ENCODE results near the gene HPCA. TPM values are rescaled to one million over a fixed set of nuclear protein-coding genes. Genes with fewer than 3 reads are reported as not detected.

The HPCA gene
- total and polyA plus RNA-seq, 2 of the 8 experiments (the other 6 are each of a cell fraction or from before 2014, with no cell fraction given) = 0.70 to 1.4 TPM

DNA sequence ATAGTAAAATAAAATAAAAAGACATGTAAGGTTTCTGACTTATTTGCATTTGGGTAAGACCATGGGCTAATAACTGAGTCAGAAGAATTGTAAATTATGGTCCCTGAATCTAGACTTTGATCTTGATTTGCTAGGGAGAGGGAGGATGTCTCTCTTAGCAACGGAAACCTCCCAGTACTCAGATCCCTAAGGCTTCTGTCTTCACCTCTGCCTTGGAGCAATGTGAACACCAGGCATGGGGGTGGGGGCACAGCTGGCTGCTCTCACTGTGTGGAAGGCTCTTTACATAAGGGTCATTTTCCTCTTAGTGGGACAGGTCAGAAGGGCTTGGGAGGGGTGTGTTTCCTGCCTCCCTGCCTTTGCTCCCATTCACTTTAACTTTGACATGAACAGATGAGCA, 31.9 kb downstream of the HPCA start:
- Histone ChIP-seq H2BK120ac (replicated peaks; ENCODE audit: low read depth, low read length) (no peak overlapping the region), H3K4ac (replicated peaks; ENCODE audit: insufficient read length, low read depth, low read length) (no peak overlapping the region), H2BK20ac (ENCODE audit: low read length) (no peak overlapping the region), H3K14ac (ENCODE audit: insufficient read length) (no peak overlapping the region), H3K23ac (ENCODE audit: insufficient read length) (no peak overlapping the region), H2BK12ac (ENCODE audit: low read depth, low read length) (no peak overlapping the region), H4K91ac (replicated peaks; ENCODE audit: insufficient read length, low read length) (no peak overlapping the region), H3K18ac (ENCODE audit: extremely low read depth, low read length) (no peak overlapping the region), H2BK15ac (ENCODE audit: low read length) (no peak overlapping the region), H3K9ac (replicated peaks in 1 of 4; ENCODE audit: extremely low read depth in 1 of 4, low read depth in 3 of 4, low read length in 3 of 4) (no peak overlapping the region), H3K56ac (replicated peaks; ENCODE audit: insufficient read length, low read depth, low read length) (no peak overlapping the region), H3K27ac (ENCODE audit: low read depth, low read length) (no peak overlapping the region), H4K5ac (ENCODE audit: insufficient read length, low read depth, low read length) (no peak overlapping the region), H3K4me2 (ENCODE audit: insufficient read depth in 1 of 2, low read depth in 2 of 2, low read length in 2 of 2) (no peak overlapping the region), H4K20me1 (replicated peaks in 1 of 2; ENCODE audit: control insufficient read depth in 1 of 2, insufficient read depth in 2 of 2, low read length in 2 of 2) (no peaks in the 10 kb centered on the region), H4K8ac (ENCODE audit: extremely low read depth, insufficient read depth, low read length) (peak overlapping the region; percentile 45; the same call in 1 of the 2 replicates), H3K36me3 (ENCODE audit: control insufficient read depth in 2 of 4, insufficient read depth in 4 of 4, low read length in 3 of 4) (no peaks in the 10 kb centered on the region), H2AFZ (ENCODE audit: low read length) (no peak overlapping the region), H3K4me3 (ENCODE audit: extremely low read depth in 1 of 4, insufficient read depth in 2 of 4, low read depth in 3 of 4, low read length in 4 of 4) (no peak overlapping the region), H2BK5ac (ENCODE audit: low read depth, low read length) (no peak overlapping the region), H2AK5ac (ENCODE audit: low read depth, low read length) (no peak overlapping the region), H3K4me1 (replicated peaks in 1 of 4; ENCODE audit: control insufficient read depth in 3 of 4, insufficient read depth in 4 of 4, low read length in 3 of 4) (no peaks in the 10 kb centered on the region), H3K79me2 (ENCODE audit: control insufficient read depth in 1 of 2, insufficient read depth in 2 of 2, low read length in 2 of 2) (no peaks in the 10 kb centered on the region), H3K23me2 (ENCODE audit: low read depth, low read length) (no peaks in the 10 kb centered on the region), H3K9me3 (ENCODE audit: insufficient read depth in 2 of 2, low read depth in 1 of 2, low read length in 1 of 2) (no peaks in the 10 kb centered on the region), H3K27me3 (replicated peaks in 1 of 4; ENCODE audit: control insufficient read depth in 3 of 4, extremely low read depth in 1 of 4, insufficient read depth in 3 of 4, low read length in 3 of 4) (peaks cover 0 to 7% (median 5%) of the 10 kb centered on the region in 4 experiments; a peak in 6 of 7 replicates), H3K79me1 (ENCODE audit: low read depth, low read length) (no peaks in the 10 kb centered on the region)
- WGBS, 2 experiments (ENCODE audit: extremely low coverage in 1 of 2, insufficient coverage in 1 of 2, insufficient read length in 1 of 2, insufficient replicate concordance in 2 of 2, low coverage in 1 of 2, low lambda C conversion rate in 2 of 2, missing lambda C conversion rate in 1 of 2) = 65% methylated on average over 1 of the region's 1 CpG; no CpG with 5 or more reads in 1 of the 2 experiments
- CTCF ChIA-PET (ENCODE audit: partially characterized antibody) = interaction anchor here (1.3 to 4.3 kb wide), 4 partner anchors 14 to 168 kb away, joined by 5 to 24 read pairs (median 6); no protein-coding TSS in a partner anchor
- POLR2A ChIA-PET (ENCODE audit: partially characterized antibody) = no interaction called here
- FAIRE-seq = no peak
- TF ChIP-seq, protein P1, sequence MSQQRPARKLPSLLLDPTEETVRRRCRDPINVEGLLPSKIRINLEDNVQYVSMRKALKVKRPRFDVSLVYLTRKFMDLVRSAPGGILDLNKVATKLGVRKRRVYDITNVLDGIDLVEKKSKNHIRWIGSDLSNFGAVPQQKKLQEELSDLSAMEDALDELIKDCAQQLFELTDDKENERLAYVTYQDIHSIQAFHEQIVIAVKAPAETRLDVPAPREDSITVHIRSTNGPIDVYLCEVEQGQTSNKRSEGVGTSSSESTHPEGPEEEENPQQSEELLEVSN (IDR thresholded peaks at IDR 0.05) = no peak
- TF ChIP-seq TEAD4 (IDR thresholded peaks at IDR 0.05; ENCODE audit: low read depth, low read length) = no peak
- TF ChIP-seq CBX8 (IDR thresholded peaks at IDR 0.05; ENCODE audit: borderline replicate concordance, low read depth, low read length) = no peak
- TF ChIP-seq SP1 (IDR thresholded peaks at IDR 0.05; ENCODE audit: low read depth, low read length) = no peak
- no peak for TF ChIP-seq RXRA (IDR thresholded peaks at IDR 0.05; ENCODE audit: insufficient read depth, low read depth, low read length)
- no peak for DNase-seq (ENCODE audit: low read depth in 1 of 2, low spot score in 2 of 2)
